SJSA1 (cell line): ENCODE results near the gene XRCC4. TPM values are rescaled to one million over a fixed set of nuclear protein-coding genes. Genes with fewer than 3 reads are reported as not detected.

ENCODE experiments used
- DNase-seq, 2 experiments: peaks; one replicate each; pipeline ENCODE4 v3.0.0-alpha.2; 2015 to 2020; ENCODE audit warnings: low spot score in 2 of 2, low read depth in 1 of 2
- H3K27ac ChIP-seq: fragments of 250-450 bp; sonication (Bioruptor Pico); 2 replicates; pipeline ENCODE4 v1.5.1; 2020; ENCODE audit warnings: mild to moderate bottlenecking, moderate library complexity
- H3K27me3 ChIP-seq: fragments of 250-450 bp; sonication (Bioruptor Pico); replicated peaks from 2 replicates; pipeline ENCODE4 v1.5.1; 2020; ENCODE audit warnings: mild to moderate bottlenecking, moderate library complexity
- H3K36me3 ChIP-seq: fragments of 250-450 bp; sonication (Bioruptor Pico); 2 replicates; pipeline ENCODE4 v1.5.1; 2020; ENCODE audit warnings: mild to moderate bottlenecking
- H3K4me1 ChIP-seq: fragments of 250-450 bp; sonication (Bioruptor Pico); replicated peaks from 2 replicates; pipeline ENCODE4 v1.6.1; 2021; ENCODE audit warnings: mild to moderate bottlenecking
- H3K4me3 ChIP-seq: fragments of 250-450 bp; sonication (Bioruptor Pico); 2 replicates; pipeline ENCODE4 v1.5.1; 2020; ENCODE audit warnings: mild to moderate bottlenecking
- H3K9me3 ChIP-seq: fragments of 250-450 bp; sonication (Bioruptor Pico); replicated peaks from 2 replicates; pipeline ENCODE4 v1.5.1; 2020; ENCODE audit warnings: mild to moderate bottlenecking
- total RNA-seq: library from RNA; depleted of rRNA; stranded (reverse); fragments of >200 nt; shearing (Covaris generic); gene quantifications from 2 replicates; pipeline ENCODE4 v1.2.3, GENCODE V29; 2014

The XRCC4 gene
- total RNA-seq, 1 experiment from 2014 or later: 16.1 TPM

GRCh38 chr5:83370957-83371356 is 293.6 kb downstream of the XRCC4 start:
- Histone ChIP-seq H3K4me1 (peaks cover 19% of the 10 kb centered on the region), H3K27me3 (no peaks in the 10 kb centered on the region)

GRCh38 chr5:83371726-83372125 is 294.4 kb downstream of the XRCC4 start:
- Histone ChIP-seq H3K36me3 (no peaks in the 10 kb centered on the region), H3K27me3 (no peaks in the 10 kb centered on the region), H3K9me3 (no peaks in the 10 kb centered on the region; the same call in 1 of the 2 replicates), H3K4me3 (no peak overlapping the region), H3K4me1 (peaks cover 19% of the 10 kb centered on the region), H3K27ac (no peak overlapping the region)
- DNase-seq: no peak

More at GRCh38 chr5:83370957-83371356, 293.6 kb downstream of the XRCC4 start:
- Histone ChIP-seq H3K36me3 (no peaks in the 10 kb centered on the region), H3K9me3 (no peaks in the 10 kb centered on the region; the same call in 1 of the 2 replicates), H3K4me3 (no peak overlapping the region), H3K27ac (no peak overlapping the region)
- no peak for DNase-seq

DNA sequence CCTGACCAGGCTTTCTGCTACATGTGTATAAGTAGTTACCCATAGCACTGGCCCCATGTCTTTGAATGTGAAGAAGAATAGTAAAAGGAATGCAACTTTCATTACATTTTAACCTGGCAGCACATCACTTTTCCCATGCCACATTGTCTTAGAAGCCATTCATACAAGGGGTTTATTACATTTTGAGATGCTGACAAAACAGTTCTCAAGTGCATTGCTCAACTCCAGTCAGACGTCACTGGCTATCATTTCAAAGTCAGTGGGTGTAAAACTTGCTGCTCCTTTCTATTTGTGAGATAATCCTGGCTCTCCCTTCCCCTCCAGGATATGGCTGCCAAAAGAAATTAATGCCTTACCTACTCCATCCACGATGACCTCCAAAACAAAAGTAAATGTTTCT is 297.2 kb downstream of the XRCC4 start:
- H3K4me1 ChIP-seq: peaks cover 17% of the 10 kb centered on the region
- no peaks in the 10 kb centered on the region; the same call in 1 of the 2 replicates for H3K9me3 ChIP-seq
- no peaks in the 10 kb centered on the region for H3K36me3 ChIP-seq
- DNase-seq: no peak
- no peaks in the 10 kb centered on the region for H3K27me3 ChIP-seq
- H3K27ac ChIP-seq: no peak overlapping the region
- H3K4me3 ChIP-seq: no peak overlapping the region

GRCh38 chr5:83375049-83375745 is 297.9 kb downstream of the XRCC4 start:
- H3K4me3 ChIP-seq: no peak overlapping the region
- no peaks in the 10 kb centered on the region for H3K36me3 ChIP-seq
- no peak for DNase-seq
- H3K9me3 ChIP-seq: no peaks in the 10 kb centered on the region
- no peak overlapping the region for H3K27ac ChIP-seq
- H3K27me3 ChIP-seq: no peaks in the 10 kb centered on the region
- peaks cover 17% of the 10 kb centered on the region for H3K4me1 ChIP-seq

- no peaks in the 10 kb centered on the region for H3K36me3 ChIP-seq
- H3K4me1 ChIP-seq: peaks cover 17% of the 10 kb centered on the region
- no peak for DNase-seq
- no peak overlapping the region for H3K27ac ChIP-seq
- no peak overlapping the region for H3K4me3 ChIP-seq
- H3K9me3 ChIP-seq: no peaks in the 10 kb centered on the region
- H3K27me3 ChIP-seq: no peaks in the 10 kb centered on the region
Observed at GRCh38 chr5:83376461-83376860, 299.1 kb downstream of the XRCC4 start.

- H3K4me1 ChIP-seq: peaks cover 17% of the 10 kb centered on the region
- no peak overlapping the region for H3K27ac ChIP-seq
- no peaks in the 10 kb centered on the region for H3K9me3 ChIP-seq
- H3K36me3 ChIP-seq: no peaks in the 10 kb centered on the region
- DNase-seq: peak in 1 of 2 experiments; percentile 23
- no peak overlapping the region for H3K4me3 ChIP-seq
- H3K27me3 ChIP-seq: no peaks in the 10 kb centered on the region
Observed at GRCh38 chr5:83377131-83377865, 300.0 kb downstream of the XRCC4 start.

DNA sequence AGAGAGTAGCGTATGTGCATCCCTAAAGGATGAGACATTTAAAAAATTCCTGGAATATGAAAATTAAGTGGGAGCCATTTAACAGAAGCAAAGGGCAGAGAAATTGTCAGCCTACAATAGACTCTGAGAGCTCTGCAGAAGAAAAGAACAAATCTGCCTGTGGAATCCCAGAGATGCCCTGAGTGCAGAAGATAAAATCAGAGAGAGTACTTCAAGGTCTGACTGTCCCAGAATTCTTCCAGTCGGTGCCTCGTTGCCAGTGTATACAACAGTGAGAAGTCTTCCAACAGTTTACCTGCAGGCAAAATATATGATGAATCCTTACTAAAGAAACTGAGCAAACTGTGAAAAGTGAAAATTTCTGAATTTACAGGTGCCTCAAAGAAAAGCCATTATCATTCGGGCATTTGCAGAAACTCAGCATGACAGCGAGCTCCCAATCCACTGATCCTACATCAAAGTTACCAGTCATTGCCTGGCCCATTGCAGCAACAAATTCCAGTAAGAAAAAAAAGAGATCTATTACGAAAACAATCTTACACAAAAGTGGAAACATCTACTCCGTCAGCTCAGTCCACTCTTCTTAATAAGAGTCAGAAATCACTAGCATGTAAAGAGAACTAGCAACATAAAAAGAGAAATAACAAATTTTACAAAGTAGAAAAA is 301.4 kb downstream of the XRCC4 start:
- Histone ChIP-seq H3K4me3 (no peak overlapping the region), H3K4me1 (peaks cover 17% of the 10 kb centered on the region), H3K27ac (no peak overlapping the region), H3K27me3 (no peaks in the 10 kb centered on the region), H3K9me3 (no peaks in the 10 kb centered on the region), H3K36me3 (no peaks in the 10 kb centered on the region)
- DNase-seq: no peak

DNA sequence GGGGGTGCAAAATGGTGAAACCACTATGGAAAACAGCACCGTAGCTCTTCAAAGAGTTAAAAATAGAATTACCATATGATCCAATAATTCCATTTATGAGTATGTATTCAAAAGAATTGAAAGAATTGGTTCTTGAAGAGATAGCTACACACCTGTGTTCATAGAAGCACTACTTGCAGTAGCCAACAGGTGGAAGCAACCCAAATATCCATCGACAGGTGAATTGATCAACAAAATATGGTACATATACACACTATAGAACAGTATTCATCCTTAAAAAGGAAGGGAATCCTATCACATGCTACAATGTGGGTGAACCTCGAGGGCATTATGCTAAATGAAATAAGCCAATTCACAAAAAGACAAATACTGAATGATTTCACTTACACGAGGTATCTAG is 308.5 kb downstream of the XRCC4 start:
- H3K27ac ChIP-seq: no peak overlapping the region
- no peaks in the 10 kb centered on the region for H3K36me3 ChIP-seq

GRCh38 chr5:83387041-83387440 is 309.7 kb downstream of the XRCC4 start:
- no peaks in the 10 kb centered on the region for H3K27me3 ChIP-seq
- no peak overlapping the region for H3K27ac ChIP-seq
- no peaks in the 10 kb centered on the region for H3K36me3 ChIP-seq
- H3K4me3 ChIP-seq: no peak overlapping the region
- H3K4me1 ChIP-seq: no peaks in the 10 kb centered on the region; the same call in 1 of the 2 replicates
- DNase-seq: no peak
- no peaks in the 10 kb centered on the region for H3K9me3 ChIP-seq

More for the DNA sequence above, 308.5 kb downstream of the XRCC4 start:
- no peaks in the 10 kb centered on the region; the same call in 1 of the 2 replicates for H3K4me1 ChIP-seq
- no peak overlapping the region for H3K4me3 ChIP-seq
- H3K27me3 ChIP-seq: no peaks in the 10 kb centered on the region
- no peaks in the 10 kb centered on the region for H3K9me3 ChIP-seq
- DNase-seq: no peak

GRCh38 chr5:83388608-83389007 is 311.3 kb downstream of the XRCC4 start:
- peak in 1 of 2 experiments; percentile 40 for DNase-seq
- no peaks in the 10 kb centered on the region for H3K9me3 ChIP-seq

DNA sequence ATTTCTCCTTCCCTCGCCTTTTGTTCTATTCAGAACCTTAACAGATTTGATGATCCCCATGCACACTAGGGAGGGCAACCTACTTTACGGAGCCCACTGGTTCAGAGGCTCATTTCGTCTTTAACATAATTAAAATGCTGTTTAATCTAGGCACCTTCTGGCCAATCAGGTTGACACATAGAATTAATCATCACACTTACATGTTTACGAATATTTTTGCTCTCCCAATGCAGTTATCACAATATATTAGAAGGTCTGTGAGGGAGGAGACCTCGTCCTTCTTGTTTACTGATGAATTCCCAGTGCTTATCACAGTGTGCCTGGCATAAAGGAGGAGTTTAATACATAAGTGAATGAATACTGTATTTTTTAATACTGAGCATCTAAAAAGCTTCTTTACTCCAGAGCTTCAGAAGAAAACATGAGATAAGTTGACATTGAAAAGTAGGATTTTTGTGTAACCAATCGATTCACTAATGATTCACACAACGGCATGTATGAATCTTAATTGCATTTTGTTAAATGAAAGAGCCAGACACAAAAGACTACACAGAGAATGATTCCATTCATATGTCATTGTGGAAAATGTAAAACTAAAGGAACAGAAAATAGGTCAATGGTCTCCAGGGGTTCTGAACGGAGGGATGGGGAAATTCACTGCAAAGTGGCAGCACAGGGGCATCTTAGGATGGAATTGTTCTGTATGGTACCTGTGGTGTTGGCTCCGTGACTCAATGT is 315.6 kb downstream of the XRCC4 start:
- no peak for DNase-seq

More at GRCh38 chr5:83388608-83389007, 311.3 kb downstream of the XRCC4 start:
- no peaks in the 10 kb centered on the region for H3K36me3 ChIP-seq
- no peak overlapping the region for H3K27ac ChIP-seq
- H3K4me3 ChIP-seq: no peak overlapping the region
- no peaks in the 10 kb centered on the region; the same call in 1 of the 2 replicates for H3K4me1 ChIP-seq
- H3K27me3 ChIP-seq: no peaks in the 10 kb centered on the region

DNA sequence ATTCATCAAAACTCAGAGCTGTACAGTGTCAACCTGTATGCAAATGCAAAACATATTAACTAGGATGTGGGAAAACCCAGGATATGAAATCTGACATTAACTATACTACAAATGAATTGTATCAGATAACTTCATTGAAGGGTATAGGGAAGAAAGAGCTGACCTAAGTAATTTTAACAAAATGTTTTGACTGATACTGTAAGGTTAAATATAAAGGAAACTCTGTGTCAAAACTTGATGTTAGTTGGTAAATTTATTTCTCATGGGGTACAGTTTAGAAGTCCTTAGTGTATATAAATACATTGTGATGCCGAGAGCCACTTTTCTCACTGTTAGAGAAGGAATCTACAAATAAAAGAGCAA is 316.1 kb downstream of the XRCC4 start:
- DNase-seq: no peak
- H3K27ac ChIP-seq: no peak overlapping the region

More for the DNA sequence above, 315.6 kb downstream of the XRCC4 start:
- Histone ChIP-seq H3K27ac (no peak overlapping the region), H3K9me3 (no peaks in the 10 kb centered on the region), H3K27me3 (no peaks in the 10 kb centered on the region), H3K4me3 (no peak overlapping the region), H3K4me1 (no peaks in the 10 kb centered on the region; the same call in 1 of the 2 replicates), H3K36me3 (no peaks in the 10 kb centered on the region)

DNA sequence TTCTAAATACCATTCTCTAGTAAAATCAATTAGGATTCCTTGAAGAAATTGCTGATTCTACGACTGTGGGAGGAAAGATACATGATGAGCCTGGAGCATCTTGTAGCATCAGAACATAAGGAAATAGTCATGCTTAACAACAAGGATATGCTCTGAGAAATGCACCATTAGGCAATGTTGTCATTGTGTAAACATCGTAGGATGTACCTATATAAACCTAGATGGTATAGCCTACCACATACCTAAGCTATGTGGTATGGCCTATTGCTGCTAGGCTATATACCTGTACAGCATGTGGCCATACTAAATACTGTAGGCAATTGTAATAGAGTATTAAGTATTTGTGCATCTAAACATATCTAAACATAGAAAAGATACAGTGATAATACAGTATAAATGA is 316.8 kb downstream of the XRCC4 start:
- DNase-seq: no peak
- Histone ChIP-seq H3K27ac (no peak overlapping the region), H3K9me3 (no peaks in the 10 kb centered on the region), H3K27me3 (no peaks in the 10 kb centered on the region), H3K4me1 (no peaks in the 10 kb centered on the region; the same call in 1 of the 2 replicates), H3K36me3 (no peaks in the 10 kb centered on the region), H3K4me3 (no peak overlapping the region)

More for the DNA sequence above, 316.1 kb downstream of the XRCC4 start:
- H3K27me3 ChIP-seq: no peaks in the 10 kb centered on the region
- no peak overlapping the region for H3K4me3 ChIP-seq
- H3K36me3 ChIP-seq: no peaks in the 10 kb centered on the region
- H3K4me1 ChIP-seq: no peaks in the 10 kb centered on the region; the same call in 1 of the 2 replicates
- H3K9me3 ChIP-seq: no peaks in the 10 kb centered on the region
